LNCAP (cell line): ENCODE data around the gene FUT9.

Experiments used
- CTCF ChIP-seq: fragments of 450-650 bp; IDR thresholded peaks from 2 replicates; pipeline ENCODE4 v1.5.1; 2017; ENCODE audit warnings: mild to moderate bottlenecking

The FUT9 gene

GRCh38 chr6:96101564-96101963, 85.8 kb downstream of the FUT9 start:
- no peak for TF ChIP-seq CTCF

- TF ChIP-seq CTCF, result no peak
Observed at GRCh38 chr6:96104910-96105309, 89.1 kb downstream of the FUT9 start.

- TF ChIP-seq CTCF, result no peak
Observed at GRCh38 chr6:96110878-96111277, 95.1 kb downstream of the FUT9 start.

- no peak for TF ChIP-seq CTCF
Observed at GRCh38 chr6:96116674-96117073, 100.9 kb downstream of the FUT9 start.

- TF ChIP-seq CTCF, result no peak
Observed at GRCh38 chr6:96124778-96125177, 109.0 kb downstream of the FUT9 start.

- TF ChIP-seq CTCF, result no peak
Observed at GRCh38 chr6:96138406-96138805, 122.6 kb downstream of the FUT9 start.

- TF ChIP-seq CTCF, result no peak
Observed at GRCh38 chr6:96142142-96142541, 126.4 kb downstream of the FUT9 start.

- TF ChIP-seq CTCF, result no peak
Observed at GRCh38 chr6:96150431-96150830, 134.7 kb downstream of the FUT9 start.
